ENCODE data around the gene ORAI3. TPM values are rescaled to one million over a fixed set of nuclear protein-coding genes. Genes with fewer than 3 reads are reported as not detected.

ORAI3 gene
- total RNA-seq, 1 experiment from 2014 or later = 10.5 TPM

DNA sequence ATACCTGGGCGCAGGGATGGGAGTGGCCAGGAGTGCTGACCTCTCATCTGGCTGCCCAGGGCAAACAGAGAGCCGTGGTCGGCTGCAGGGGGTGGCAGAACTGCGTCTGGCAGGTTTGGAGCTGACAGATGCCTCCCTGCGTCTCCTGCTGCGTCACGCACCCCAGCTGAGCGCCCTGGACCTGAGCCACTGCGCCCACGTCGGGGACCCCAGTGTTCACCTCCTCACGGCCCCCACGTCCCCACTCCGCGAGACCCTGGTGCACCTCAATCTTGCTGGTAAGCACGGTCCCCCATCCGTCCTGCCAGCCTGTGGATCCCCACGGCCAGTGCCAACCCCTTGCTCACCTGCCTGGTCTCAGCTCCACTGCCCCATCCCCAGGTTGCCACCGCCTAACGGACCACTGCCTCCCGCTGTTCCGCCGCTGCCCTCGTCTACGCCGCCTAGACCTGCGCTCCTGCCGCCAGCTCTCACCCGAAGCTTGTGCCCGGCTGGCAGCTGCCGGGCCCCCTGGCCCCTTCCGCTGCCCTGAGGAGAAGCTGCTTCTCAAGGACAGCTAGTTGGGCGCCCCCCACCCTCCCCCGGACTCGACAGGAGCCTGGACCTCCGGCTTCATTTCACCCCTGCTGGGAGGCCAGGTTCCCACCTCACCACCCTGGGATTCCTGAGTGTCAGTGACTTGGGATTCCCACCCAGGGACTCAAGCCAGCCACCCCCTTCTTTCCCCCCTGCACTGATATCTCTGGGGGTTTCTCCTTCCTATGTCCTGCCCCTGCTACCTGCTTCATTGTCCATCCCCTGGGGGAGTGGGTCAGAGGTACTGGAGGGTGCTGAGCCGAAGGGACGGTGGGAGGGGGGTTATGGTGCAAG lies 2.0 kb upstream of the ORAI3 start:
- DNase-seq (ENCODE audit: low read depth) = no peak

DNA sequence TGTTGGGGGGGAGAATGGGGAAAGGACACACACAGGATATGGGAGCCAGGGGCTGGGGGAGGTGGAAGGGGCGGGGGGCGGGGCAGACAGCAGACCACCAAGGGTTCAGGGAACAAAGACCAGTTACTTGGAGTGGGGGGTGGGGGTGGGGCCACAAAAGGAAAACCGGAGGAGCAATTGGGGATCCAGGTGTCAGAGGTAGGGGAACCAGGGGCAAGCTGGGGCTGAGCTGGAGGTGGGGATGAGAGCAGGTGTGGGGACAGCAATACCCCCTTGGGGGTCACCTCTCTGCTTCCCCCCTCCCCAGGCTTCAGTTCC lies 1.4 kb upstream of the ORAI3 start:
- no peak for DNase-seq (ENCODE audit: low read depth)

DNA sequence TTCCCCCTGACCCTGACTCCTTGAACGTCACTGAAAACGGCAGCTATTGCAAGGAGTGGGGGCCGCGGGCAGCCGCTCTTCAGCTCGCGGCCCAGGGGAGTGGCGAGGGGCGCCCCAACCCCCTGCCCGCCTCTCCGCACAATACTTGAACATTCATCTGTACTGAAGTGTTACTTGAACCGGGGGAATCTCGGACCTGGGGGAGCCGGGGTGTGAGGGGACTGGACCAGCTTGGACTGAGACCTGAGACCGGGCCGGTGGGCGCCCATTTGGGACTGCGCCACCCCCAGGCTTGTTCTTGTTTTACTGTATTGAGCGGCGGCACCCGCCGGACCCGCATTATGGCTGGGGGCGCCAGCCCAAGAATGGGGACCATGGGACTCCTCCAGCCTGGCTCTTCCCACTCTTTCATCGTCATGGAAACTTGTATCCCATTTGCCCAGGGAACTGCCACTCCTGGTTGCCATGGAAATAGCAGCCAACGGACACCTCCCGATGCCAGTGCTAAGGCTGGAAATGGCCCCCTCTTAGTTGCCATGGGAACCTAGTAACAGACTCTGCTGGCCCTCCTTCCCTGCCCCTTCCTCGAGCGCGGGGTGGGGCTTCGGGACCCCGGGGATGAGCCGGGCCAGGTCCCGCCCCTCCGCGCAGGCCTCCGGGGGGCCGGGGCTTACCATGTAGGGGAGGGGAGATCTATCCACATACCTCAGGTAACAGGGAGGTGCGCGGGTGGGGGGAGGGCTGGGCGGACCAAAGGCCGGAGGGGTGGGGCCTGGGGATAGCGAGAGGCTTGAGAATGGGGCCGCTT lies 805 bp upstream of the ORAI3 start:
- DNase-seq (ENCODE audit: low read depth) = peak; percentile 92

DNA sequence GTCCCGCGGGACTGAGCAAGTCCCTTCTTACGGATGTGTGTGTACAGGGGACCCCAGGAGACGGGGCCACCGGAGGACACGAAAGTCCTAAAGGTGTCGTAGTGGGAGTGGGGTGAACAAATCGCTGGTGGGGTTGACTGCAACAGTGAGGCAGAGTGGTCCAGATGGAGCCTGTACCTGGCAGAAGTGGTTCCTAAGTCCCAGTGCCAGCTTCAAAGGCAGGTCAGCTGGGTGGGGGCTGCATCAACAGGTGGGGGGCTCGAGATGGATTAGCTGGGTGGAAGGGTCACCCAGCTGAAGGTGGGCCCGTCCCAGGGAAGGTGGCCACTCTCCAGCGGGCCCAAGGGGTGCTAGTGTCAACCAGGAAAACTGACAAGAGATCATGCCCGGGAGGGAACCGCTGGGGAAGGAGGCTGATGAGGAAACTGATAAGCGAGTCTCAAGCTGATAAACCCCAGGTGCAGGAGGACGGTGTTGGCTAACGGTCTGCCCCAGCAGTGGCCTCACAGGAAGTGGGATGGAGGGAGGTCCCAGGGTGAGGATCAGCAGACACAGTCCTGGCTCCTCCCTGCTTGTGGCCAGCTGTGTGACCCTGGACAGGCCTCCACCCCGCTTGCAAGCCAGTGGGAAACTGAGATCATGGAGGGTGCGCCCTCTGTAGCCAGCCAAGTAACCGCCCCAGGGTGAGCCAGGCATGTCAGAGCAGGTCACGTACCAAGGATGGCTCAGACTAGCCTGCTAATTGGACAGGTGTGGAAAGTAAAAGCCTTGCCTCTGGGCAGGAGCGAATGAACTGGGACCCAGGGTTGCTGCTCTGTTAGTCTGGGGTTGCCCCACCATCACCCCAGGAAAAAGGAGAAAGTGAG lies 1.0 kb downstream of the ORAI3 start:
- peak; percentile 71 for DNase-seq (ENCODE audit: low read depth)

DNA sequence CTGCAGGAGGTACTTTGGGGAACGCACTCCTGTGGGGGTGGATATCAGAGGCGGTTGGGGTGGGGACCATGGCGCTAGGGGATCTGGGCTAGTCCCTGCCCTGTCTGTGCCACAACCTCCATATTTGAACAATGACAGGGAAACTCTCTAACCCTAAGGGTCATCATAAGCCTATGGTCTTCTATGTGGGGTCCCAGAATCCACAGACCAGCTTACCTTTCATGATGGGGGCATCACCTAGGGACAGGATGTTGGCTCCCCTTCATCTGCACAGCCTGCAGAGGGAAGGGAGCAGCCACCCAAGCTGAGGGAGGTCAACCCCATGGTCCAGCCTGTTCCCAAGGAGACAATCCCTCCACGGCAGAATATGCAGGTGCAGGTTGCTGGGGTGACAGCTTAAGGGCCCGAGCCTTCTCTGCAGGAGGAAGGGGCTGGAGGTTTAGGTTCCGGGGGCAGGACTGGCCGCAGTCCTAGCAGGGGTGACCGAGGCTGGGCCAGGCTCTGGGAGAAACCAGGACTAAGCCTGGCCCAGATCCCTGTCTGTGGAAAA lies 1.7 kb downstream of the ORAI3 start:
- DNase-seq (ENCODE audit: low read depth) = no peak

DNA sequence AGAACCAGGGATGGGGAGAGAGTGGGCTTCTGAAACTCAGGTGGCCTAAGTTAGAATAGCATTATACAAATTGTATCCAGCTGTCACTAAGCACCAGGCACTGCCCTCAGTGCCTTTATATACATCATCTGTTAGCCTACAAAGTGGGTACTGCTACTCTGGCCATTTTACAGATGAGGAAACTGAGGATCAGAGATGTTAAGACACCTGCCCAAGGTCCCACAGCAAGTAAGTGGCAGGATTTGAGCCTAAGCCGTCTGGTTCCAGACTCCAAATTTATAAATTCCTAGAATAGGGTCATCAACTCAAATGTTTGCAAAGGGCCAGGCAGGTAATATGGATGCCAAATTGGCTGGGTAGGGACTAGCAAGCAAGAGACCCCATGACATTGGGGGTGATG lies 2.3 kb downstream of the ORAI3 start:
- no peak for DNase-seq (ENCODE audit: low read depth)

DNA sequence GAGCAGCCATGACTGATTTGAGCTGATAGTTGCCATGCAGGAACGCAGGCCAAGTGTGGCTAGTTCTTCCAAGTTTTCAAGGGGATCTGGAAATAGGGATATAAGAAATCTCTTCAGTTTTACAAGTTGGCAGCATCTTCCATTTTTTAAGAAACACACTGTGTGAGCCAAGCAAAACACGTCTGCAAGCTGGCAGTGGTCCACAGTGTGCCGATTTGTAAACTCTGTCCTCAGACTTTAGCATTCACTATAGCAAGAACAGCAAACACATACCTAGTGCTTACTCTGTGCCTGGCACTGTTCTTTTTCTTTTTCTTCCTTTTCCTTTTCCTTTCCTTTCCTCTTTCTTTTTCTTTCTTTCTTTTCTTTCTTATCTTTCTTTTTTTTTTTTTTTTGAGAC lies 2.9 kb downstream of the ORAI3 start:
- no peak for DNase-seq (ENCODE audit: low read depth)

DNA sequence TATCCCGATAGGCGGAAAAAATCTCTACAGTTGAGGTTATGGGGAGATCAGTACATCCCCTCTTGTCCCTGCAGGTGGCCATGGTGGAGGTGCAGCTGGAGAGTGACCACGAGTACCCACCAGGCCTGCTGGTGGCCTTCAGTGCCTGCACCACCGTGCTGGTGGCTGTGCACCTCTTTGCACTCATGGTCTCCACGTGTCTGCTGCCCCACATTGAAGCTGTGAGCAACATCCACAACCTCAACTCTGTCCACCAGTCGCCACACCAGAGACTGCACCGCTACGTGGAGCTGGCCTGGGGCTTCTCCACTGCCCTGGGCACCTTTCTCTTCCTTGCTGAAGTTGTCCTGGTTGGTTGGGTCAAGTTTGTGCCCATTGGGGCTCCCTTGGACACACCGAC lies 4.2 kb downstream of the ORAI3 start:
- DNase-seq (ENCODE audit: low read depth) = no peak

DNA sequence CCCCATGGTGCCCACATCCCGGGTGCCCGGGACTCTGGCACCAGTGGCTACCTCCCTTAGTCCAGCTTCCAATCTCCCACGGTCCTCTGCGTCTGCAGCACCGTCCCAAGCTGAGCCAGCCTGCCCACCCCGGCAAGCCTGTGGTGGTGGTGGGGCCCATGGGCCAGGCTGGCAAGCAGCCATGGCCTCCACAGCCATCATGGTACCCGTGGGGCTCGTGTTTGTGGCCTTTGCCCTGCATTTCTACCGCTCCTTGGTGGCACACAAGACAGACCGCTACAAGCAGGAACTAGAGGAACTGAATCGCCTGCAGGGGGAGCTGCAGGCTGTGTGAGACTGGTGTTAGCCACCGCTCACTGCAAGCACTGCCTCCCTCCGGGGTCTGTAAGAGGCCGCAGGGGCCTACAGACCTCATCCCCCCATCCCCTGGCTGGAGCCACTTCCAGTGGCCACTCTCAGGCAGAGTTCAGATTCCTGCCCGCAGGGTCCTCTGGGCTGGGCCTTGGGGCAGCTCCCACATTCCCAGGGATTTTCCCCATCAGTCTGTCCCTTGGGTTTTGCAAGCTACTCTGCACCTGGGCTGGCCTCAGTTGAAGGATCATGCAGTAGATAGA lies 4.8 kb downstream of the ORAI3 start:
- peak; percentile 58 for DNase-seq (ENCODE audit: low read depth)

DNA sequence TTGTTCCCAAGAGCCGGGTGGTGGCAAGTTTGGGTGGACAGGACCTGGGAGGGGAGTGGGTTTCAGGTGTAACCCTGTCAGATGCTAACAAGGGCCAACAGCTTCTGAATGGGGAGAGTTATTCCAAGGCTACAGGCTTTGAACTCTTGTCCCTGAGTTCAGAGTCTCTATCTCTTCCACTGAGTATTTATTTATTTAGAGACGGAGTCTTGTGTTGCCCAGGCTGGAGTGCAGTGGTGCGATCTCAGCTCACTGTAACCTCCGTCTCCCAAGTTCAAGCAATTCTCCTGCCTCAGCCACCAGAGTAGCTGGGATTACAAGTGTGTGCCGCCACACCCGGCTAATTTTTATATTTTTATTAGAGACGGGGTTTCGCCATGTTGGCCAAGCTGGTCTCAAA lies 6.1 kb downstream of the ORAI3 start:
- DNase-seq (ENCODE audit: low read depth) = no peak

DNA sequence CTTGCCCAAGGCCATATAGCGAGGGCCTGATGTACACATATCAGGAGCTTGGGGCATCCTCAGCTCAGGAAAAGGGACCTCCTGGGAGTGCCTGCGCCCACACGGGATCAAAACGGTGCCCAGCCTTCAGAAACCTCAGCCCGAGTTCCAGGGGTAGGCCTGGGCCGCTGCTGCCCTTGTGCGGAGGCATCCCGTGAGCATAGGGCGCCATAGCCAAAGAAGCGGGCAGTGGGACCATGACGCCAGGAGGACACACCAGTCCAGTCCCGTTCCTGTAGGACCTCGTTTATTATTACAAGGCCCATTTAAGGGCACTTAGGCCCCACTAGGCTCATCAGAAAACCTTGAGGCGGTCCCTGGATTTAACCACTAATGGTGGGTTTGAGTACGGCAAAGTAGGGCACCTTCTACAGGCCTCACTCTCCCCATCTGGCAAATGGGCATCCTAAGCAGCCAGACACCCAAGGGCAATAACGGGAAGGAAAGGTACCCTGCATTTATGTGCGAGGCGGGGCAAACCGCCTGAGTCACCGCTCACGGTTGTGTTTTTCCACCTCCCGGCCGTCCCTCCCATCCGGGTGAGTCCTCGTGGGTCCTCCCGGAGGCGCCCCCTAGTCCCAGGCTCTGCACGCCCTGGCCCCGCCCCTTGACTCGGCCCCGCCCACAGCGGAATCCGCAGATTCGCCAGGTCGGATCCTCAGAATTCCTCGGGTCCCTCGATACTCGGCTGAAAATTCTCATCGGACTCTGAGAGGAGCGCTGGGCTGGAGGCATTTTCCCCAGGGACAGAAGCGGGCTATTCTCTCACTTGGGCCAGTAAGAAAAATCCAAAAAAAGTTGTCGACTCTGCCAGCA lies 8.0 kb downstream of the ORAI3 start:
- peak; percentile 90 for DNase-seq (ENCODE audit: low read depth)

DNA sequence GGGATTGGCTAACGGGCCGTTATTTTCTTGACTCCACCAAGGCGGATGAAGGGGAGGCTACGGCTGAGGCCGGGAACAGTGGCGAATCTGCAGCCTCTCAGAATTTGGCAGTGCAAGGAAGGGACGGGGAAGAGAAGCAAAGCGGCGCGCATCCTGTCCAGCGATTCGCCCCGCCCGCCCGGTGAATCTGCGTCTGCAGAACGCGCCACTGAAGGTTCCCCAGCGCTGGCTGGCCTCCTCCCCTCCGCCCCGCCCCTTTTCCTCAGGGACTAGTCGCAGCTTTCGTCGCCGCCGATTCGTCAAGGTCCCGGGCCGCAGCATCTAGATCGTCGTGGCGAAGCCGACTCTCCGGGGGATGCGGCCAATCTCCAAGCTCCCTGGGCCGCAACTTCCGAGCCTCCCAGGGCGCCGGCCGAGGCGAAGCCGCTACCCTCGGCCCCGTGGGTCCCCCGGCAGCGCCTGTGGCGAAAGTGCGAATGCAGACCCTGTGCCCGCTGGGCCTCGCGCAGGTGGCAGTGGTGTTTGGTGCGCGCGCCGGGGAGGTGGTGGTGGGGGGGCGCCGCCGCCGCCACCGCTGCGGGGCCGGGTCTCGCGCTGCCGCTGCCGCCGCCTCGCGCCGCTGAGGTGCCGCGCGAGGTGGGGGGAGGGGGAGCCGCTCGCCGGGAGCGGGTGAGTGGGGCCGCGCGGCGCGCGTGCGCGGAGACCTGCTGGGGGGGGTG lies 8.7 kb downstream of the ORAI3 start, which contains the start of gene SETD1A:
TSS of gene SETD1A (plus strand) at position 299 of the 719 bp plus-strand sequence. CDS start 978 bp downstream, outside the sequence.
- DNase-seq (ENCODE audit: low read depth) = peak; percentile 91

DNA sequence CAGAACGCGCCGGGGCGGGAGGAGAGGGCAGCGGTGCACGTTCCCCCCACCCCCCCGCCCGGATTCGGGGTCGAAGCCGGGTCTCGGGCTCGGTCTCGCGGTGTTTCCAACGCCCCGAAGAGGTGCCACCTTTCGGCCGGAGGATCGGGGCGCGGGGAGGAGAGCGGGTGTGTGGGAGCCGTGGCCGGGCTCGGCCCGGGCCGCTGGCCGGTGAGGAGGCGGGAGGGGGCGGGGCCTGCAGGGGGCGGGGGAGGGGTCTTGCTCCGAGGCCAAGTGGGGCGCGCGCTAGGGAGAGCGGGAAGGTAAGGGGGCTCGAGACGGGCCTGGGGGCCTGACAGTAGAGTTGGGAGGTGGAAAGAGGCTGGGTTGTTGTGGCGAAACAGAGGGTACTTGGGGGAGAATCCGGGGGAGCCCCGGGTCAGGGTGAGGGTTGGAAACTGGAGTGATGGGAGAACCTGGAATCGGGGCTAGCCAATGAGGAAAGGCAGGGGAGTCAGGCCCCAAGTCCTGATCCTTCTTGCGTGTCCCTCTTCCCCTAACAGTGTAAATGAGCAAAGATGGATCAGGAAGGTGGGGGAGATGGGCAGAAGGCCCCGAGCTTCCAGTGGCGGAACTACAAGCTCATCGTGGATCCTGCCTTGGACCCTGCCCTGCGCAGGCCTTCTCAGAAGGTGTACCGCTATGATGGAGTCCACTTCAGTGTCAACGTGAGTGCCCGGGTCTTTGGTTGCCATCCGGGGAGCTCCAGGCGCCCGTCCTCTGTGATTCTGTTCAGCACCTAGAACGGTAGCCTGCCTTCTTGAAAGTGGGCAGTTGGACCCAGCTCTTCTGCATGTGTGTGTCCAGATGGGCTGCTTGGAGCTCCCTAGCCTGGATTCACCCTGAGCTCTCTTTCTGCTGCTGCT lies 9.6 kb downstream of the ORAI3 start:
- DNase-seq (ENCODE audit: low read depth) = peak; percentile 23

DNA sequence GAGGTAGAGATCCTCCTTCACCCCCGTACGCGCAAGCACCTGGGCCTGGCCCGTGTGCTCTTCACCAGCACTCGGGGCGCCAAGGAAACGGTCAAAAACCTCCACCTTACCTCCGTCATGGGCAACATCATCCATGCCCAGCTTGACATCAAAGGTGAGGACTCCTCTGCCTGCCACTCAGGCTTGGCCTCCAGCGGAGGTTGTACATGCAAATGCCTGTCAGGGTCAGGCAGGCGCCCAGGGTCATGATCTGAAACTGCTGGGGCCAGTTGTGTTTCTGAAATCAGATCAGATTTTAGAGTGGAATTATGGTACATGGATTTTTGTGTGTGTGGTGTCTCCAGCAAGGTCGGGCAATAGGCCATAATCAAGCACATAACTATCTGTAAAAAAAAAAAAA lies 12.5 kb downstream of the ORAI3 start:
- no peak for DNase-seq (ENCODE audit: low read depth)

DNA sequence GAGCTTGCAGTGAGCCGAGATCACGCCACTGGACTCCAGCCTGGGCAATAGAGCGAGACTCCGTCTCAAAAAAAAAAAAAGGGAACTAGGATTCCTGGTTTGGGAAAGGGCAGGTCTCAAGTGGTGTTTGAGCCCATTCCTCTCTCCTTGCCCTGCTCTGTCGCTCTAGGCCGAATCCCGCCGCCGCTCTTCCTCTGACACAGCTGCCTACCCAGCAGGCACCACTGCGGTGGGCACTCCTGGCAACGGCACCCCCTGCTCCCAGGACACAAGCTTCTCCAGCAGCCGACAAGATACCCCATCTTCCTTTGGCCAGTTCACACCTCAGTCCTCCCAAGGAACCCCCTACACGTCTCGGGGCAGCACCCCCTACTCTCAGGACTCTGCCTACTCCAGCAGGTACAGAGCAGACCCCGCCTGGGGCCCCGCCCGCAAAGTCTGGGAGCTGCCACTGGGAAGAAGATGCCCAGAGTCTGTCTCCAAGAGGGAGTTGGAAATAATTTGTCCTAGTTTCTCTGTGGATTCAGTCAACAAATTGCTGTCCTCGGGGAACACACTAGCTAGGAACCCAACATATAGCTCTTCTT lies 15.2 kb downstream of the ORAI3 start:
- no peak for DNase-seq (ENCODE audit: low read depth)

DNA sequence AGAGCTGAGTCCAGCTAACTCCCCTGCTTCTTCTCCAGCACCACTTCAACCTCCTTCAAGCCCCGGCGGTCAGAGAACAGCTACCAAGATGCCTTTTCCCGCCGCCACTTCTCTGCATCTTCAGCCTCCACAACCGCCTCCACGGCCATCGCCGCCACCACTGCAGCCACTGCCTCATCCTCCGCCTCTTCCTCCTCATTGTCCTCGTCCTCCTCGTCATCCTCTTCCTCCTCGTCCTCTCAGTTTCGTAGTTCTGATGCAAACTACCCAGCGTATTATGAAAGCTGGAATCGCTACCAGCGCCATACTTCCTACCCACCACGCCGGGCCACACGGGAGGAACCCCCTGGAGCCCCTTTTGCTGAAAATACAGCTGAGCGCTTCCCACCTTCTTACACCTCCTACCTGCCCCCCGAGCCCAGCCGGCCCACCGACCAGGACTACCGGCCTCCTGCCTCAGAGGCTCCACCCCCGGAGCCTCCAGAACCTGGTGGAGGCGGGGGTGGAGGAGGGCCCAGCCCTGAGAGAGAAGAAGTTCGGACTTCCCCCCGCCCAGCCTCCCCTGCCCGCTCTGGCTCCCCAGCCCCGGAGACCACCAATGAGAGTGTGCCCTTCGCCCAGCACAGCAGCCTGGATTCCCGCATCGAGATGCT lies 15.8 kb downstream of the ORAI3 start:
- no peak for DNase-seq (ENCODE audit: low read depth)

DNA sequence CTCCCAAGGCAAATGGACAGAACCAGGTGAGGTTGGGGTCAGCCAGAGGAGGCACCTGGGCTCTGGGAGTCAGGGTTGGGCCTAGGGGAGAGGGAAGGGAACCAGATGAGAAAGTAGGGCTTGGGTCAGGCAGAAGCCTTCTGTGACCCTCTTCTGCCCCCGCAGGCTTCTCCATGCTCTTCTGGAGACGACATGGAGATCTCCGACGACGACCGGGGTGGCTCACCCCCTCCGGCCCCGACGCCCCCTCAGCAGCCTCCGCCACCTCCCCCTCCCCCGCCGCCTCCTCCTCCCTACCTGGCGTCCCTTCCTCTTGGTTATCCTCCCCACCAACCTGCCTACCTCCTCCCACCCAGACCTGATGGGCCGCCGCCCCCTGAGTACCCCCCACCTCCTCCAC lies 16.6 kb downstream of the ORAI3 start:
- DNase-seq (ENCODE audit: low read depth) = no peak
